ENCODE measurements around the gene CTNNA1. TPM values are rescaled to one million over a fixed set of nuclear protein-coding genes. Genes with fewer than 3 reads are reported as not detected.

CTNNA1 gene
- total and polyA plus RNA-seq, 12 donors: 111 to 521 (median 347) TPM

GRCh38 chr5:138853132-138853531, 99.9 kb downstream of the CTNNA1 start:
- intact Hi-C loops (cut with DNase I): no loop called here
- Histone ChIP-seq H3K36me3 (replicated peaks in 1 of 2) (no peaks in the 10 kb centered on the region), H3K4me1 (replicated peaks in 1 of 2) (peaks cover 8 to 34% of the 10 kb centered on the region in 2 donors), H3K9me3 (replicated peaks in 1 of 3) (no peaks in the 10 kb centered on the region), H3K27ac (no peak overlapping the region), H3K27me3 (no peaks in the 10 kb centered on the region), H3K4me3 (no peak overlapping the region)
- TF ChIP-seq CTCF (IDR thresholded peaks at IDR 0.05) (no peak), POLR2A (IDR thresholded peaks at IDR 0.05) (no peak)
- 80 to 88% (median 83%) methylated on average over 9 of the region's 9 CpGs for WGBS, 4 donors
- DNase-seq: no peak

GRCh38 chr5:138867011-138867410, 113.8 kb downstream of the CTNNA1 start:
- peaks cover 8 to 32% of the 10 kb centered on the region in 2 donors for H3K4me1 ChIP-seq (replicated peaks in 1 of 2)
- DNase-seq: no peak
- H3K27ac ChIP-seq: no peak overlapping the region
- no peaks in the 10 kb centered on the region for H3K27me3 ChIP-seq
- intact Hi-C loops (cut with DNase I): no loop called here
- no peaks in the 10 kb centered on the region for H3K36me3 ChIP-seq (replicated peaks in 1 of 2)
- peaks cover 0 to 9% (median 0%) of the 10 kb centered on the region in 3 donors for H3K9me3 ChIP-seq (replicated peaks in 1 of 3)
- TF ChIP-seq POLR2A (IDR thresholded peaks at IDR 0.05) (no peak), CTCF (IDR thresholded peaks at IDR 0.05) (no peak)
- no peak overlapping the region for H3K4me3 ChIP-seq
- 90 to 92% (median 91%) methylated on average over 1 of the region's 1 CpG; no CpG with 5 or more reads in 1 of the 4 donors for WGBS, 4 donors

- no peak overlapping the region for H3K4me3 ChIP-seq
- no peaks in the 10 kb centered on the region for H3K27me3 ChIP-seq
- no peak for DNase-seq
- H3K9me3 ChIP-seq (replicated peaks in 1 of 3): no peaks in the 10 kb centered on the region
- no peak for TF ChIP-seq POLR2A (IDR thresholded peaks at IDR 0.05)
- no peak for TF ChIP-seq CTCF (IDR thresholded peaks at IDR 0.05)
- 92 to 97% (median 95%) methylated on average over 1 of the region's 1 CpG for WGBS, 4 donors
- H3K4me1 ChIP-seq (replicated peaks in 1 of 2): peaks cover 8 to 35% of the 10 kb centered on the region in 2 donors
- intact Hi-C loops (cut with DNase I): no loop called here
- H3K36me3 ChIP-seq (replicated peaks in 1 of 2): no peaks in the 10 kb centered on the region
- H3K27ac ChIP-seq: peak overlapping the region in 1 of 5 donors; percentile 76
Measured at GRCh38 chr5:138869038-138869437, 115.8 kb downstream of the CTNNA1 start.

- Histone ChIP-seq H3K27ac (peak overlapping the region in 3 of 5 donors; percentile 4 to 76 (median 50)), H3K27me3 (no peaks in the 10 kb centered on the region), H3K4me1 (replicated peaks in 1 of 2) (peaks cover 8 to 39% of the 10 kb centered on the region in 2 donors), H3K4me3 (no peak overlapping the region), H3K9me3 (replicated peaks in 1 of 3) (no peaks in the 10 kb centered on the region), H3K36me3 (replicated peaks in 1 of 2) (no peaks in the 10 kb centered on the region)
- TF ChIP-seq CTCF (IDR thresholded peaks at IDR 0.05): no peak
- TF ChIP-seq POLR2A (IDR thresholded peaks at IDR 0.05): no peak
- DNase-seq: peak in 3 of 7 donors; percentile 35 to 37 (median 36)
- WGBS, 4 donors: 49 to 61% (median 56%) methylated on average over 5 of the region's 5 CpGs
- intact Hi-C loops (cut with DNase I): no loop called here
Measured at GRCh38 chr5:138869763-138870500, 116.7 kb downstream of the CTNNA1 start.

Data from adrenal gland (tissue), 12 donors.